NB4 (cell line): ENCODE results near the gene CLTA.
A peak's percentile ranks its signal among the peaks of the same experiment; 100 is the strongest.

ENCODE experiments used
- DNase-seq: peaks from one replicate; pipeline ENCODE4 v3.0.0; 2010; ENCODE audit warnings: low read depth
- H3K4me3 ChIP-seq: one replicate; pipeline ENCODE4 v1.5.1; 2011; ENCODE audit warnings: mild to moderate bottlenecking, low read depth, low read length, moderate library complexity
- CTCF ChIP-seq: IDR thresholded peaks from one replicate; pipeline ENCODE4 v1.5.1; 2012; ENCODE audit warnings: low read depth, low read length
- MYC ChIP-seq: IDR thresholded peaks from 2 replicates; pipeline ENCODE4 v1.6.1; 2011; ENCODE audit warnings: low read depth, low read length
- POLR2A ChIP-seq: IDR thresholded peaks from 2 replicates; pipeline ENCODE4 v1.6.1; 2011; ENCODE audit warnings: mild to moderate bottlenecking; ENCODE audit not compliant: insufficient read length; ENCODE audit errors: extremely low read depth
- TF ChIP-seq, protein P1 (sequence below): IDR thresholded peaks from 2 replicates; pipeline ENCODE4 v1.6.1; 2011; ENCODE audit warnings: low read depth, low read length

Gene CLTA

GRCh38 chr9:36163049-36163785, 27.5 kb upstream of the CLTA start:
- no peak overlapping the region for H3K4me3 ChIP-seq
- no peak for DNase-seq
- TF ChIP-seq MYC (no peak), CTCF (no peak), POLR2A (no peak)
- TF ChIP-seq, protein P1, sequence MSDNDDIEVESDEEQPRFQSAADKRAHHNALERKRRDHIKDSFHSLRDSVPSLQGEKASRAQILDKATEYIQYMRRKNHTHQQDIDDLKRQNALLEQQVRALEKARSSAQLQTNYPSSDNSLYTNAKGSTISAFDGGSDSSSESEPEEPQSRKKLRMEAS: no peak

DNA sequence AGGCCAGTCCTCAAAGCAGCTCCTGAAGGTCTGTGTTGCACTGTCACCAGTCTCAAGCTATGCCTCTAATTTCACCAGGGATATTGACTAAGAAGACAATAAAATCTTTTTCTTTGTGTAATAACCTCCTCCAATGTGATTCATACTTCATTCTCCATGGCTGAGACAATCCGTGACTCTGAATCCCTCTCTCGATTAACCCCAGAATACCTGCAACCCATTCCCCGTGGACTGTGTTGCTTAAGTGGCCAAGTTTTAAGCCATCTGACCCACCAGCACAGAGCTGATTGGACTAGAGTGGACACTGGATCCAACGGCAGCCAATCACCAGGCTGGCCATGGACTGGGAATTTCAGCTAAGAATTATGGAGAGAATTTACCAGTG, 26.9 kb upstream of the CLTA start:
- TF ChIP-seq, protein P1: no peak
- no peak for TF ChIP-seq POLR2A
- DNase-seq: no peak
- H3K4me3 ChIP-seq: no peak overlapping the region

- no peak for TF ChIP-seq POLR2A
- TF ChIP-seq MYC: no peak
- no peak for TF ChIP-seq CTCF
- TF ChIP-seq, protein P1: no peak
- DNase-seq: no peak
- H3K4me3 ChIP-seq: no peak overlapping the region
These were observed 26.3 kb upstream of the CLTA start for GRCh38 chr9:36164372-36164771.

- no peak for DNase-seq
- TF ChIP-seq MYC: no peak
- TF ChIP-seq, protein P1: no peak
- no peak for TF ChIP-seq POLR2A
- no peak for TF ChIP-seq CTCF
- no peak overlapping the region for H3K4me3 ChIP-seq
These were observed 25.7 kb upstream of the CLTA start for GRCh38 chr9:36164989-36165388.

DNA sequence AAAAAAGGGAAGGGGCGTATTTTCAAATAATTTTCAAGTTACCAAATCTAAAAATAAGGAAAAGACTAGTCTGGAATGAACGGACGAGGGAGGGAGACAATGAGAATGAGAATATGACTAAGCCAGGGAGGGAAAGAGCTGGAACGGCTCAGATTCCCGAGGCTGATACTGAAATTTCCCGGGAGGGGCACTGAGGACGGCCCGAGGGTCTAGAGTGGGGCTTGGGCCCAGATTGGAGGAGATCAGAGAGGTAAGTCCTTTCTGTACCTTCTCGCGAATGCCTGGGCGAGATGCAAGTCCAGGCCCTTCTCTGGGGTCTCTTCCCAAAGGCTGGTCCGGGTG, 24.9 kb upstream of the CLTA start:
- H3K4me3 ChIP-seq: no peak overlapping the region
- DNase-seq: no peak
- no peak for TF ChIP-seq POLR2A
- TF ChIP-seq CTCF: no peak

GRCh38 chr9:36166168-36166927, 24.4 kb upstream of the CLTA start:
- H3K4me3 ChIP-seq: no peak overlapping the region
- TF ChIP-seq CTCF: peak; percentile 52
- 0 out of 2 replicates have a peak, but pooled peaks have one; percentile 30 for TF ChIP-seq MYC
- TF ChIP-seq, protein P1: 0 out of 2 replicates have a peak, but pooled peaks have one; percentile 14
- TF ChIP-seq POLR2A: no peak
- peak; percentile 88 for DNase-seq
